GM18498 (cell line): Measurements from ENCODE around the gene LIX1.

Experiments used
- ATAC-seq: cut with Tn5 transposase; IDR thresholded peaks from one replicate; pipeline ENCODE4 v1.9.1; 2021; ENCODE audit warnings: mild to moderate bottlenecking, moderate library complexity; ENCODE audit not compliant: unreplicated experiment

LIX1 gene

DNA sequence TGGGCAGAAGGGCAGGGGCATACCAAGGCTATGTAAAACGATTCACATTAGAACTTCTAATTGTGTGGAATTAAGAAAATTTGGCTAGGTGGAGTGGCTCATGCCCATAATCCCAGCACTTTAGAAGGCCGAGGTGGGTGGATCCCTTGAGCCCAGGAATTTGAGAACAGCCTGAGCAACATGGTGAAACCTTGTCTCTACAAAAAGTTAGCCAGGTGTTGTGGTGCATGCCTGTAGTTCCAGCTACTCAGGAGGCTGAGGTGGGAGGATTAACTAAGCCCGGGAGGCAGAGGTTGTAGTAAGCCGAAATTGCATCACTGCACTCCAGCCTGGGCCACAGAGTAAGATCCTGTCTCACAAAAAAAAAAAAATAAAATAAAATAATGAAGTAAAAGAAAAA, 65.2 kb downstream of the LIX1 start:
- ATAC-seq: no peak

DNA sequence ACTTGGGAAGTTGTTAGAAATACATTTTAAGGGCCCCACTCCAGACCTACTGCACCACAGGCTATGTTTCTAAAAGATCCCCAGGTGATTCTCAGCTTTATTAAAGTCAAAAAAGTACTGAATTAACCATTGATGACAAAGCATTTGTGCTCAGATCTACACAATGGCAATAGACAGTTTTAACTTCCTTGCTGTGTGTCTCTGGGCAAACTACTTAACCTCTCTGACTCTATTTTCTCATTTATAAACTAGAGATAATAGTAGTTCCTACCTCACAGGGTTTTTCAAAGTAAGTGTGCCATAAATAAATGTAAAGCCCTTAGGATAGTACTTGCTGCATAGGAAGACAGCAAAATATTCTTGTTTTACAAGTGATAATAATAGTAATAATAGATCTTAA, 66.3 kb downstream of the LIX1 start:
- ATAC-seq: no peak

DNA sequence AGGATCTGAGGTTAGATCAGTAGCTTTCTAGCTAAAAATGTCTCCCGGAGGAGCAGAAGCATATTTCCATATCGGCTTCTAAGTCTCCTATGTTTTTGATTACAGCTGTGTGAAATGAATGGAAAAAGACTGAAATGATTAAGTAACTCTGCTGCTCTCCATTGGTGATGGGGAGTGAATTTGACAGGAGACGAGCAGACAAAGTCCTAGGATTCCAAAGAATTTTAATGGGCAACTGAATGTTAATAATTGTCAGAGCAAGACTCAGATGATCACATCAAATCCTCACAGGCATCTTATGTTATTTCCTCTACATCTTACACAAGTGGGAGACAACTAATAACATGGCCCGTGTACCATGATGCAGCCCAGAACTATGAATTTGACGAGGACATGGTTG, 66.8 kb downstream of the LIX1 start:
- no peak for ATAC-seq

DNA sequence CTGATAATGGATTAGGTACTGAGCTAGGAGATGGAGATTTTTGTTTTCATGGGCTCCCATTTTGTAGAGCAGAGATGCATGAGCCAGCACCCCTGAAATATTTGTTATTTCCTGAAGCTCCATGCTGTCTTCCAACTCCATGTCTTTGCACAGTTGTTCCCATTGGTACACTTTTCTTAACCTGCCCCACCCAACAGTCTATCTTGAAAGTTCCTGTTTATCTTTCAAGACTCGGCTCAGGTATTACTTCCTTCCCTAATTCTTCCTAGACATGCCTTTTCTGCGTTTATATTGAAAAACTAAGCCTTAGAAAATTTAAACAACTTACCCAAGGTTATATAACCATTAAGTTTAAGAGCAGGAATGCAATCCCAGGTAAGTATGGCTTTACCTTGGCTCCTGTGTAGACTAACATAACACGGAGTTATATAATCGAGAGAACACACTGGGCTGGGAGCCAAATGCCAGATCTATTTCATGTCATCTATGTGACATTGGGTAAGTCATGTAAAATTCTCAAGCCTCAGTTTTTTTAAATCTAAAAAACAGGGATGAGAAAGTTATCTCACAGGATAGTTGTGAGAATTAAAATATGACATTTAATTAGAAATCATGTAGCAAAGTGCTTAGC, 67.4 kb downstream of the LIX1 start:
- ATAC-seq: no peak

DNA sequence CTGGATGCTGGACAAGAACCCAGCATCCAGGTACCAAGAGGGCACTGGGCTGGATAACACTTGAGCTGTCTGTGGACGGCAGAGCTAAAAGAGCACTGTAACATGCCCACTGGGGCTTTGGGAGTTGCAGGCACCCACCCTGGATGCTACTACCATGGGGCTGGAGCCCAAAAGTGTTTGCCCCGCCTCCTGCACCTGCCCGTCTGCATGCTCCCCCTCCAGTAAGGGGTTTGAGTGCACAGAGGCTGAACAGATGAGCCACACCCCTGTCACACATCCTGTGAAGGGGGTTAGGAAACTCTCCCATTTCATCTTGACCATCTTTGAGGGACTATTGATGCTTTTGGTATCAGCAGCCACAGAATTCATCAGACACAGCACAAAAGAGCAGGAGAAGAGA, 69.0 kb downstream of the LIX1 start:
- ATAC-seq: no peak

DNA sequence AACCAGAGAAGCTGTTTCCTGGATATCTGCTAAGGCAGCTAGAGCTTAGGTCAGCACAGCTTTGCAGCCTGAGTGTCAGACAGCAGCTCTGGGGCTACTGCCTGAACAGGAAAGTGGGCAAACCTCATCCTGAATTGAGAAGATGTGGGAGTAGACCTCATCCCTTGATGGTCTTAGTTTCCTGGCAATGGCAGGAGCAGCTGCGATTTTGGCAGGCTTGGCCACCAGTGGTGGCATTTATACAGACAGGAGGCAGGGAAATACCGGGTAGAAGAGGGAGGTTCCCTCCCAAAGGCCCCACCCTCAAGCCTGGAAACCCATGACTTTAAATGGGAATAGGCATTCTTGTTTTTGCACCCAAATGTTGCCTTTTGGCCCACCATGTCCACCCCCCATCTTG, 69.7 kb downstream of the LIX1 start:
- ATAC-seq: no peak

DNA sequence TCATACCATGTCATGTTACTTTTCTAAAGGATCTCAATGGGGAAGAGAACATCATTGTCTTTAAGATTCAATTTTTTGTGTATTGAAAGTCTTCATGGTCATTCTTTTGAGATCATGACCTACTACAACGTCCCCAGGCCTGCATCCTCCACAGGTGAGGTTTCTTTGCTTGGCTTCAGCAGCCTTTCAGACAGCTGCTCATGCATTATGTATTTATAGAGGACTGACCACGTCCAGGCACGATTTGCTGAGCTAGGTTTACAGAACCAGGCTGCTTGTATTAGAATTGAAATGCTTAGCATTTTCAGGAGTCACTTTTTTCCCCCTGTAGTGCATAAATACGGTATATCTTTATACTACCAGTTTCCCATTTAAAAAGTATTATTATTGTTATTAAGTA, 70.4 kb downstream of the LIX1 start:
- ATAC-seq: no peak

DNA sequence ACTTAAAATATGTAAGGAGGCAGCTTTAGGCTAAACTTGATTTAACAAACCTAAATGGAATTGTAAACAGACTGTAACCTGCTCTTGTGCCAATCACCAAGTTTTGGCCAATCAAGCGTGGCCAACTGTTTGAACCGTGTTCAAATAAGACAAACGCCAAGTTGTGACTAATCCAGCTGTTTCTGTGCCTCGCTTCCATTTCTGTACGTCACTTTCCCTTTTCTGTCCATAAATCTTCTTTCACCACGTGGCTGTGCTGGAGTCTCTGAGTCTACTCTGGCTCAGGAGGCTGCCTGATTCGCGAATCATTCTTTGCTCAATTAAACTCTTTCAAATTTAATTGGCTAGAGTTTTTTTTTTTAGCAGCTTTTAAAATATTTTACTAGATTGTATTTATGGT, 71.3 kb downstream of the LIX1 start:
- no peak for ATAC-seq

DNA sequence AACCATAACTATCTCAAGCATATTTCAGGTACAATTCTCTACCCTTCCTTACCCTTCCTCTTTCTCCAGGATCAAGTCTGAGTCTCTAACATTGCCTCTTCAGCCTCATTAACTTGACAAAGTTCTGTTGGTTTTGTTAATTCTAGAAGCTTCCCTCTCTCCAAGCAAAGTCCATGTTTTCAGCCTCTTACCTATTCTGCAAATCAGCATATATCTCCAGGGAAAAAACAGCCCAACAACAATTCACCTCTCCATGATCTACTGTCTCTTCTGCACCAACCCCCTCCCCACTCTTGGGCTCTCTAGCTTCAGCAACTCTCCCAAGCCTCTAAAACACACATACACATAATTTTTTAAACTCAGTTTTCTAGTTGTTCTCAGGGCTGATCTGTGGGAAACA, 72.2 kb downstream of the LIX1 start:
- ATAC-seq: no peak

DNA sequence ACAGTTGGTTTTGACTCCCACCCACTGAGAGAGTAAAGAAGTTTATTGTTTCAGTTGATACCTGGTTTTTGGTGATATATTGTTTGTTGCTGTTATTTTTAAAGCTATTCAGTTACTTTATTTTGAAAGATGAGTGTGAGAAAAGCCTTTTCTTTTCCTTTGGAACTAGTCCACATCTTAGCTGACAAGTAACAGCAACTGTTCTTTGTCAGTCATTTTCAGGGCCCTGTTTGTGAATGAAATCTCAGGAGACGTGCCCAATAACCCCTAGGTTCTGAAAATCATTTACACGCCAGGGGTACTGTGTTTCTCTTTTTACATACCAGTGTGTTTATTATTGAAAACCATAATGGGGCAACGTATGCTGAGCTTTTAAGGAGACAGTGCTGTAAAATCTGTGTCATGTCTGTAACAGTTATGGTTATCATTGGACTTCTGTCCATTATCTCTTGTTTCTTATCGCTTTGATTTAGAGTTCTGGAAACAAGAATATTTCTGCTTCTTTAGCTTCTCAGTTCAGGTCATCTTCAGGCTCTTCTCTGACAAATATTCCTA, 75.0 kb downstream of the LIX1 start:
- no peak for ATAC-seq

DNA sequence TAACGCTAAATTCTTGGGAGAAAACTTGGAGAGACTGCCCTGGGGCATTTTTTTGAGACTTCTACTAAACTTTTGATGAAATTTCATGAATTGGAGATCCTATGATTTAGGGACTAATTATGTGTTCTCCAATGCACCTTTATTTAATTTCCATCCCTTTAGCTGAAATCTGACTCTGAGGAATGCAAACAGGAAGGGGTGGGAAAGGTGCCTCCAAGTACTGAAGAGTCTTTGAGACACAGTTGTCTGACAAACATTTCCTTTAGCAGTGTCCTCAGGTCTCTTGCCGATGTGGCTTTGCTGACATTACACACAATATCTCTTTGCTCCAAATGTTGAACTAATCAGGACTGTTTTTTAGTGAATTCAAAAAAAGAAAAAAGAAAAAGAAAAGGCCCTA, 76.9 kb downstream of the LIX1 start:
- ATAC-seq: no peak

DNA sequence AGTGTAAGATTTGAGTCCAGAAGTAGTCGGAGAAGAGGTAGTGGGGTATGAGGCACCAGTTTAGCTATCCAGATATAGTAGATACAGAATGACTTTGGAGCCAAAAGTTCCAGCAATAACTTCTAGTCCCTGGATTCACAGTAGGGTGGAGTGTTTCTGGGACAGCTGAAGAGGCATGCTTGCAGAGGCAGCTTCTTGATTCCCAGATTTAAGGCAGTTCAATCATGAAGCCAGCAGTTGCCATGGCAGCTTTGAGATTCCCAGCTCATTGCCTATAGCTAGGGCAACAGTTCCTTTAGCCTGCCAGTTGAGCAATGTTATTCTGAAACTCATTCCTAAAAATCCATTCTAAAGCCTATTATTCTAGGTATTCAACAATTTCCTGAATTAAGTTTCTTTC, 79.2 kb downstream of the LIX1 start:
- no peak for ATAC-seq

DNA sequence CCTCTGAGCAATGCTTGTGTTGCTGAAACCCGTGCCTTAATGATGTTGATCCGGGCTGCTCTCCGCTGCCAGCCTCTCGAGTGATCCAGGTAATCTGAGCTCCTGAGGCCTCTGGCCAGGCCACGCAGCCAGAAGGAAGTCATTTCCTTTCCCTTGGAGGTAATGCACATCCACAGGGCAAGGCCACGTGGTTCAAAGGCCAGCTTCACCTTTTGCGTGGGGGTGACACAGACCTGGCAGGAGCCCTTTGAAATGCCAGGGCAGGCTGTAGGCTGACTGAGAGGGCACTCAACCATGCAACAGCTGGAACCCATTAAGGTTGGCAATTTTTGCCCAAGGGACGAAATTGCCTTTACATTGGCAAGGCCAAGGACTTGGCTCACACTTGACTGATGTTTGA, 80.4 kb downstream of the LIX1 start:
- ATAC-seq: no peak

DNA sequence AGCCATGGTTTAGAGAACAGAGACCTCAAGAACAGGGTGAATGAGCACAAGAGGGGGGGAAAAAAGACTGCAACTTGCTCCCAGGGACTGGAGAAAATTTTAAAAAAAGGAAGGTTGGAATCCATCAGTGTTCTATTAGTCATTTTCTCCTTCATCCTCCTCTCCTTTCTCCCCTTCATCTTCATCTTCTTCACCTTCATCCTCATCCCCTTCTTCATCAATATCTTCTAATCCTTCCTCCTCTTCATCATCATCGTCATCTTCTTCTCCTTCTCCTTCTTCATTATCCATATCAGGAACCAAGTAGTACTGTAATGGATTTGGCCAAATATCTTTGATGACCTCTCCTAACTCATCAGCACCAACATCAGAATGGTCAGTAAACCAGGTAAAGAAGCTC, 86.1 kb downstream of the LIX1 start:
- ATAC-seq: no peak

DNA sequence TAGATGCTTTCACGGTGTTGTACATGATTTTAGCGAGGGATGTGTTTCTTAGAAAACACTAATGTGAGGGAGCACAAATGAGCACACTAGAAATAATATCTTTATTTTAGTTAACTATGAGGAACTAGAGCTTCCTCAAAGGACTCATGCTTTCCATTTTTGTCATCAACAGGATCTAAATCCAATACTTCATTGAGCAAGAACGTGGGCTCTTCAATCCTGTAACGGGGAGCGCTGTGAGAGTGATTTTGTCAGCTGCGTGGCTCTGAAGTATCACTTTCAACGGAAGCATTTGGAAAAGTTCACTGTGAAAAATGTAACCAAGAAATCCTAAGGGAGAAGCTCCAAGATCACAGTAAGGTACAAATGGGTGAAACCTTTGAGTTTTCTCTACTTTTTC, 93.2 kb downstream of the LIX1 start:
- ATAC-seq: no peak

DNA sequence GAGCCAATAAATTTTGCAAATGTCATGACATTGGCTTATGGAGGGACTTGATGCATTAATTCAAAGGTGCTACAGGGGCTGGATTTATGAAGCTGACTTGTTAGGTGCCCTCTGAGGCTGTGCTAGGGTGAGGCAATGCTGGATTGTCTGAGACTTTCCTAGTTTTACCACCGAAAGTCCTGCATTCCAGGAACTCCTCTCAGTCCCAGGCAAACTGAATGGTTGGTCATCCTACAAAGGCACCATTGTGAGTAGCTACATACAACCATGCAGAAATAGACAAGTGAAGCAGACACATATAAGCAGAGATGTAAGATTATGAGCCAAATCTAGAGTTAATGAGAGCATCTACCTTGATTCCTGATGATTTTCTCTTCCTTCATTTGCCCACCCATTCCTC, 95.3 kb downstream of the LIX1 start:
- ATAC-seq: no peak

DNA sequence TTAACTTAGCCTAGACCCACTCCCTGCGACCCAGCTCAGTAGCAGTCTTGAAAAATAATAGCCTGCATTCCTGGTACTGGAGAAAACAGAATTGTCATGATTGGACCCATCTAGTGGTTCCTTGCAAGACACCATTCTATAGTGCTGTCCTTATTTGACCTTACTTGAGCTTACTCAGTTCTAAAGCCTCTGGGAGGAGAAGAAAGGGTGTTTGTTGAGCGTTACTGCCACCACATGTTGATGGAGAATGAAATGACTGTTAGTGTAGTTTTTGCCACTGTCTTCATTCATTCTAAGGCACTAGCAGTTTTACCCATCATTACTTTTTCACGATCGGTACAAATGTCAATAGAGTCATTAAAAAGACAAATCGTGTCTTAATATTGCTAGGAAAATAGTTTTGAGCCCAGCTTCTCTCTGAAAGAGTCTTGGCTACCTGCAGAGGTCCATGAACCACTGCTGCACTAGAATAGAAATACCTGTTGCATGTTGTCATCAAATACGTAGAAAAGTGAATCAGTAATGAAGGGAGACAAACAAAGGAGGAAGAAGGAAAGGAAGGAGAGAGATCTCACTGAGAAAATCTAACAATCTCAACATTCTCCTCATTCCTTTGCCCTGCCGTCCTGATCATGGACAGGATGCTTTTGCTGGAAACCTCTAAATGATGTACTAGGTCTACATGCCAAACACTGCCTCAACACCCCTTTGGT, 96.0 kb downstream of the LIX1 start:
- no peak for ATAC-seq

DNA sequence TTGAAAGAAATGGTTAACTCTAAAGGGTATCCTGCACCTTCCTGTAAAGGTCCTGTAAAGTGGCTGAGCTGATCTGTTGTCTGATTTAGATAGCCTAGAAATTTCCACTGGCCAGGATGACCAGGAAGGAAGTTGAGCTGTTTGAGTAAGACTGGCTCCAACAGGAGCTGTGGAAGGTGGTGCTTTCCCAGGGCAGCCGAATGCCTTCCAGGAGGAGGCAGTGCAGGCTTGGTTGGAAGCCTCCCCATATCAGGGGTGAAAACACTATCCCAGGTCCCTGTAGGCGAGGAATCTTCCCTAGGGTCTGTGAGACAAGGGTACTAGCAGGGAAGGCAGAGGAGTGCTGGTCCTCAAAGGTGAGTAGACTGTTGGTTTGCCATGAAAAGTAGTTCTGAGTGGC, 98.4 kb downstream of the LIX1 start:
- no peak for ATAC-seq

DNA sequence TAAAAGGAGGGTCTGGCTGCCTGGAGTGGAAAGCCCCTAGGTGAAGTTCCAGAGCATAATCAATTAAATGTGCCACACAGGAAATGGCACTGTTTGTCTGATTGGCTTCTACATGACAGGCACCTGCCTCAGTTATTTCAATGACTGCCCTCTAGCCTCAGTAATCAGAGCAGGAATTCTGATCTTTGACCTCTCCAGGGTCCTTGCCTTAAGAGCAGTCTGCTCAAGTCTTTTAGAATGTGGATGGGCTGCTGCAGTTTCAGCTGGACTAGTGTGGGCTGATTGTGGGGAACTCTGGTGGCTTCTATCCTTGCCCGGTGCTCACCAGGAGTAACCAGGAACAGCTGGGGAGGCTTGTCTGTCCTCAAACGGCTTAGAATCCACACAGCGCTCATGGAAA, 98.9 kb downstream of the LIX1 start:
- no peak for ATAC-seq

DNA sequence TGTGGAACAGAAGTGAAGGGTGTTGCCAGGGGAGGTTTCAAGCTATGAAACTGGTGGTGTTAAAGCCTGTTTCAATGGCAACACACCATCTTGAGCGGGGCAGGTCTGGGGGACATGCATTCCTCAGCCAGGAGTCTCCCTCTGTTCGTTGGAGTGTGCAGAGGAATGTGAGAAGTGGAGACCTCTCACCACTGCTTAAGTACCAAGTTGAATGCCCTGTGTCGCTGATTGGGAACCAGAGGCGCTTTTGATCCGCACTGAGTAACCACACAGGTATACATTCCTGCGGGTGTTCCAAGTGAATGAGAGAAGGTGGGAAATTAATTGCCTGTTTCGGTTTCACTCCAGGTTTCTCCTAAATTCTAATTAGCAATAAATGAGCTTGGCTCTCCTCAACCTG, 99.4 kb downstream of the LIX1 start:
- ATAC-seq: no peak
